GM10847 (cell line): ENCODE results near the gene LMTK3.

Source experiments
- POLR2A ChIP-seq: IDR thresholded peaks from 2 replicates; pipeline ENCODE4 v1.6.1; 2011; ENCODE audit not compliant: insufficient read length; ENCODE audit errors: extremely low read depth

The LMTK3 gene

DNA sequence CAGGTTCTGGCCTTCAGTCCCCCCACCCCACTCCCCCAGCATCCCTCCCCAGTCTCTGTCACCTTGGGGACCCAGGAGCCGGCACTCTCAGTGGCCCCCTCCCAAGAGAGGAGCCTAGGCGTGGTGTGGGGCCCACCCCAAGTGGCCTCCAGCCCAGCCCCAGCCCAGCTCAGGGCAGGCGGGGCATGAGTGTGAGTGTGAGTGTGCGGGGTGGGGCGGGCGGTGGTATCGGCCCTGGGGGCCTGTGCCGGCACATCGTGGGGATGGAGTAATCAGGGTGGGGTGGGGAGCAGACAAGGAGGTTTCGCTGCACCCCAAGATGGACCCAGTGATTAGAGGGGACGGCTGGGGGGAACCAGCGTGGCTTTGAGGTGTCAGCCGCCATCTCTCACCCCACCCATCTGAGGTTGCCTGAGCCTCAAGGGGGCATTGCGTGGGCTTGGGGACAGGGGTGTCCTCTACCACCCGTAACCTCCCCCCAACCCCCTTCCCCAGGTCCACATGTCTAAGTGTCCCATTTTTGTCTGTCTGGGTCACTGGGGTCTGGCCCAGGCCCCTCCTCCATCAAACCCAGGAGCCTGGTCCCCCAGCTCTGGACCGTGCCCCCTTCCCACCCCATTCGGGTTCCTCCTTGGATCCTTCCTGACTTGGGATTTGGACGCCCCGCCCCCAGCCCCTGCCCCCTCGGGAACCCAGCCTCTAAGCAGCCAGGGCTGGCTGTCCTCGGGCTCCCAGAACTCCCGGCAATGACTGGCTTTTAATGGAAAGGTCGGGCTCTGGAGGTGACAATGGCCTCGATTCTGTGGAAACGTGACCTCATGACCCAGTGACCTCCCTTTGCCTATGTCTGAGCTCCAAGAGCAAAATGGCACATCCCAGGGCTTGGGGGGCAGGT lies 33.5 kb upstream of the LMTK3 start:
- TF ChIP-seq POLR2A, result no peak

DNA sequence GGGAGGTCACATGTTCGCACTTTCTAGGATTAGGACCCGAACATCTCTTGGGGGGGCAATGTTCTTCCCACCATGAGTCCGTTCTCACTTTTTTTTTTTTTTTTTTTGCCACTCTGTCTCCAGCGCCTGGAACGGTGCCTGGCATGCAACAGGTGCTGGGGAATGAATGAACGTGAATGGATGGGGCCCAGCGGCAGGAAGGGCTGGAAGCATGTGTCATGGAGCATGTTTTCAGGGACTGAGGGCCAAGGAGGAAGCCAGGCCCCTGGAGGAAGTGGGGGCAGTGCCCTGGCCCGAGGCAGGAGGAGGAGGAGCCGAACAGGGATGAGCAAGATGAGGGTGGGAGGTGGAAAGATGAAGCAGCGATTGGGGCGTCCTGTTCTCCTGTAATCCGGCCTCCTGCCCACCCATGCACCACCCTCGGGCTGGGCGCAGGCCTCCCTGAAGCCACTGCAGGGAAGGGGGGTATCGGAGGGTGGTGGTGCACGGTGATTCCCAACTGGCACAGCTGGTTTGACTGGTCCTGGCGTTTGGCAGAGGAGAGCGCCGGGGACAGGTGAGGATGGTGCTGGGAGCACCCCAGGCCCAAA lies 31.6 kb upstream of the LMTK3 start:
- no peak for TF ChIP-seq POLR2A

DNA sequence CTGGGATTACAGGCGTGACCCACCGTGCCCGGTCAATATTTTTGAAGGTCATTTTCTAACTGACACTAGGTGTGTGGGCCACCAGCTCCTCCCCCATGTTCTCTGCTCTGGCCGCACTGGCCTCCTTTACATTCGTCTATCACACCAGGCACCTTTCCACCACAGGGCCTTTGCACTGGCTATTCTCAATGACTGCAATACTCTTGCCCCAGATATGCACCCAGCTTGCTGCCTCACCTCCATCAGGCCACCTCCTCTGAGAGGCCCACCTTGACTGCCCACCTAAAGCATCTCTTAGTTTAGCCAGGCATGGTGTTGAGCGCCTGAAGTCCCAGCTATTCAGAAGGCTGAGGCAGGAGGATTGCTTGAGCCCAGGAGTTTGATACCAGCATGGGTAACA lies 30.2 kb upstream of the LMTK3 start:
- no peak for TF ChIP-seq POLR2A

DNA sequence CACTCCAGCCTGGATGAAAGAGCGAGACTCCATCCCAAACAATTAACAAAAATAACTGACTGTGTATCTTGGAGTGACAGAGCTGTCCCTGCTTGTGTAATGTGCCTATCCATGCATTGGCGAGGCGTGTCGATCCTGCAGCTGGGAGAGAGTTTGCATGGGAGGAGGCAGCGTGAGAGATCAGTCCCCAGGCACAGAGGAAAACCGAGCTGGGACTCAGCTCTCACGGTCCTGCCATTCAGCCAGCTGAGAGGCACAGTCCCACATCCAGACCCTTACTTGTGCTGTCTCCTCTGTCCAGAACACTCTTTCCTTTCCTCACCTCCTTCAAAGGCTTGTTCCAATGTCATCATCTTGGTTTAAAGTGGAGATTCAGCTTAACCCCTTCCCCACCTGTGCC lies 28.5 kb upstream of the LMTK3 start:
- TF ChIP-seq POLR2A, result no peak

DNA sequence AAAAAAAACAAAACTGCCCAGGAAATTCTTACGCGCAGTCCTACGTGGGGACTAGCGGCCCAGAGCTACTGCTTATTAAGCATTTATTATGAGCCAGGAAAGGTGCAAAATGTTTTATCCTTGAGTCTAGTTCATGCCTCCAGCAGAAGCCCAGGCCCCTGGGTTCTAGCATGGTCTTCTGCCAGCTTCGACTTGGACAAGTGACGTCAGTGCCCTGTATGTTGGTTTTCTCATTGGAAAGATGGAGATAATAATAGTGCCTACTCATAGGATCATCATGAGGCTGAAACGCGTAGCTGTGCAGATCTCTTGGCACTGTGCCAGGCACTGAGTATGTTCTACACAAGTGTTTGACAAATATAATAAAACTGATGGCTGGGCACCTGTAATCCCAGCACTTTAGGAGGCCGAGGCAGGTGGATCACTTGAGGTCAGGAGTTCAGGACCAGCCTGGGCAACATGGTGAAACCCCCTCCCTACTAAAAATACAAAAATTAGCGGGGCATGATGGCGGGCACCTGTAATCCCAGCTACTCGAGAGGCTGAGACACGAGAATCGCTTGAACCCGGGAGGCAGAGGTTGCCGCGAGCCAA lies 28.0 kb upstream of the LMTK3 start:
- TF ChIP-seq POLR2A, result no peak

DNA sequence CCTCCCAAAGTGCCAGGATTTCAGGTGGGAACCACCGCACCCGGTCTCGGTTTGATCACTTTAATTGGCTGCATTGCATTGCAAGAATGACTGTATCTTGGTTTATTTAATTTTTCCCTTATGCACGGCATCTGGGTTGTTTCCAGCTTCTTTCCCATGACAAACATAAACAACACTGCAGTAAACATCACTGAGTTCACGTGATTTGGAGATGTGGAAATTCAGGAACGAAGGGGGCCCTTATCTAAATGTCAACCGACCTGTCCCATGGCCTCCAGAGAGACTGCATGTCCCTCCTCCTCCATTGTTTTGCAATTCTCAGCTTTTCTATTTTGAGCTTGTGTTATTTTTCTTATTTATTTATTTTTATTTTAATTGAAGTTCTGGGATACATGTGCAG lies 25.9 kb upstream of the LMTK3 start:
- no peak for TF ChIP-seq POLR2A

DNA sequence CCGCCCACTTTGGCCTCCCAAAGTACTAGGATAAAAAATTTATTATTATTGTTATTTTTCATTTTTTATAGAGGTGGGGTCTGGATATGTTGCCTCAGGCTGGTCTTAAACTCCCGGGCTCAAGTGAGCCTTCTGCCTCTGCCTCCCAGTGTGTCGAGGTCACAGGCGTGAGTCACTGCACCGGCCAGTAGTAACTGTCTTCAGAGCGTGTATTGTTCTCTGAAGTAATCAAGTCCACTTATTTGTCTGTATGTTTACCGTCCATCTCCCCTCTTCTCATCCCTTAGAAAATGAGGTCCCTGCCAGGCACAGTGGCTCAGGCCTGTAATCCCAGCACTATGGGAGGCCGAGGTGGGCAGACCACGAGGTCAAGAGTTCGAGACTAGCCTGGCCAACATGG lies 22.1 kb upstream of the LMTK3 start:
- TF ChIP-seq POLR2A, result no peak

DNA sequence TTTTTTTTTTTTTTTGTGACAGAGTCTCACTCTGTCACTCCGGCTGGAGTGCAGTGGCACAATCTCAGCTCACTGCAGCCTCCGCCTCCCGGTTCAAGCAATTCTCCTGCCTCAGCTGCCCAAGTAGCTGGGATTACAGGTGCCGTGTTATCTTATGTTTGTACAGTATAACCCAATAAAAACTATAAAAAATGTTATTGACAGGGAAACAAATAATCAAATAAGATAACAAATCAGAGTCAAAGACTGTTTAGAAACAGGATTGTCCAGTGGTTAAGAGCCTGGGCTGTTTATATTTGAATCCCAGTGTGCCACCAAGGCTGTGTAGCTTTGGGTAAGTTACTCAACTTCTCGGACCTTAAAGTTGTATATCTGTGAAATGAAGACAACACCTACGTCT lies 19.1 kb upstream of the LMTK3 start:
- no peak for TF ChIP-seq POLR2A

DNA sequence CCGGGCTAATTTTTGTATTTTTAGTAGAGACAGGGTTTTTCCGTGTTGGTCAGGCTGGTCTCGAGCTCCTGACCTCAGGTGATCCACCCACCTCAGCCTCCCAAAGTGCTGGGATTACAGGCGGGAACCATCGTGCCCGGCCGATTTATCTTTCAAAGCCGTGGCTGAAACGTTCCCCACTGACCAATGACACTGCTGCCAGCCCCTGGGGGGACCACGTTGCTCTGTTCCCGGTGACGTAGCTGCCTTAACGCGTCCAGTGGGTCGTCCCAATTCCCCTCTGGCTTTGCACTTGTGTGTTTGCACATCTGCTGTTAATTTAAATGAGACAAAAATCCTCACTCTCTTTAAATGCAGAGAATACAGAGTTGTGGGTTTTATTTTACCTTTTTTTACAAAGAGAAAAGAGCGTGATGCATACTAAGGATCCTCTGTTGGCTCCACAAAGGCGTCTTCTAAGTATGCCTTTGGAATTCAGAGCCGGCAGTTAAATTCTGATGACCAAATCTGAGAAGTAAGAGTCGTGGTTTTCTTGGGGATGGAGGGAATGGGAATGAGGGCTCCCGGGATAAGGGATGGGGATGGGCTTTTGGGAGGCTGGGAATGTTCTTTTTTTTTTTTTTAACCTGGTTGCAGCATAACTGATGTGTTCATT lies 18.6 kb upstream of the LMTK3 start:
- TF ChIP-seq POLR2A, result no peak

DNA sequence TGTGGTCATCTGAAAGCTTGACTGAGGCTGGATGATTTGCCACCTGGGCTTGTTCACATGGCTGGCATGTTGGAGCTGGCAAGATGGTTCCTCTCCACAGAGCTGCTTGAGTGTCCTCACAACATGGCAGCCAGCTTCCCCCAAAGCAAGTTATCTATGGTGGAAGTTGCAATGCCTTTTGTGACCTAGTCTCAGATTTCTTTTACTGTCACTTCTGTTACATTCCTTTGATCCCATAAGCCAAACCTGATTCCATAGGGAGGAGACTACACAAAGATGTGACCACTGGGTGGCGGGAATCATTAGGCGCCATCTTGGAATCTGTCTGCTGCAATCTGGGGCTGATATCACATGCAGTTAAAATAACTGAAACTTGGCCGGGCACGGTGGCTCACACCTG lies 17.5 kb upstream of the LMTK3 start:
- no peak for TF ChIP-seq POLR2A

DNA sequence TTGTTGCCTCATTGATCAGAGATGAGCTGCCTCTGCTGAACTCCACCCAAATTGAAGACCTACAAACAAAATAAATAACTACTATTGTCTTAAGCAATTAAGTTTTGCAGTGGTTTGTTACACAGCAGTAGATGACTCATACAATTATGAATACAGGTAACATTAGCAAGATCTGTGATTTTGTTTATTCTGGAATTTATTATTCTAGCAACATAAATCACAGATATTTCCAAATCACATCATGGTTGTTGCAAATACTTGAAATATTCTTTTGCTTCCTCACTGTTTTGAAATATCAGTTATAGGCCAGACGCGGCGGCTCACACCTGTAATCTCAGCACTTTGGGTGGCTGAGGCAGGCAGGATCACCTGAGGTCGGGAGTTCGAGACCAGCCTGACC lies 13.1 kb upstream of the LMTK3 start:
- TF ChIP-seq POLR2A, result no peak

DNA sequence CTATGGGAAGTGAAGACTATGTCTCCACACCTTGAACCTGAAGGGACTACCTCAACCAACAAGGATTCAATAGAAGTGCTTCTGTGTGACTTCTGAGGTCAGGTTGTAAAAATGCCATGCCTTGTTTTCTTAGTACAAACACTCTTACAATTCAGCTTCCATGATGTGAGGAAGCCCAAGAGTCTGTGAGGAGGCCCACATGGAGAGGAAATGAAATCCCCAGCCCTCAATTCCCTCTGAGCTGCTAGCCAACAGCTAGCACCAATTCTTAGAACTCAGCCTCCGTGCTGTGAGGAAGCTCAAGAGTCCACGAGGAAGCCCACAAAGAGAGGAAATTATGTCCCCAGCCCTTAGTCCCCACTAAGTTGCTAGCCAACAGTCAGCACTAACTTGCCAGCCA lies 12.6 kb upstream of the LMTK3 start:
- no peak for TF ChIP-seq POLR2A

DNA sequence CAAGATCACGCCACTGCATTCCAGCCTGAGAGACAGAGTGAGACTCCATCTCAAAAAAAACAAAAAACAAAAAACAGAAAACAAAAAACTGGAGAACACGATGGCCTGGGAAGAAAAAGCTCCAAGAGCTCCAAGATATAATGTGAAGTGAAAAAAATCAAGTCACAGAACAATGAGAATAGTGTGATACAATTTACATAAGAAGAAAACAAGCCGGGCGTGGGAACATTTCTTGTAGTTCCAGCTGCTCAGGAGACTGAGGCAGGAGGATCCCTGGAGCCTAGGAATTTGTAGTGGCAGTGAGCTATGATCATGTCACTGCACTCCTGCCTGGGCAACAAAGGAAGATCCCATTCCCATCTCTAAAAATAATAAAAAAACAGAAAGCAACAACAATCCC lies 8.5 kb upstream of the LMTK3 start:
- no peak for TF ChIP-seq POLR2A

DNA sequence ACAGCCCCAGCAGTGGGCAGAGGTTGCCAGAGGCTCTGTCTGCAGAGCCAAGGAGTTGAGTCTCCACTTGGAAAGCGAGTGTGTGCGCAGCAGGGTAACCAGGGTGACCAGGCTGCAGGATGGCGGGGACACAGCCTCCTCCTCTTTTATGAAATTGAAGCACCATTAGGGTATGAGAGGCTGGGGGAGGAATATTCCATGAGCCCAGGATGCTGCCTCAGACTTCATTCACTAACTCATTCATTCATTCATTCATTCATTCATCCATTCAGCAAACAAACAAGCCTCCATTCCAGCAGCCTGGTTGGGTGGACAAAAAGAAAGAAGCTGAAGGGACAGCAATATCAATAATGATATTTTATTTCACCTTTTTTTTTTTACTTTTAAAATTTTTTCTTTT lies 6.6 kb upstream of the LMTK3 start:
- no peak for TF ChIP-seq POLR2A

DNA sequence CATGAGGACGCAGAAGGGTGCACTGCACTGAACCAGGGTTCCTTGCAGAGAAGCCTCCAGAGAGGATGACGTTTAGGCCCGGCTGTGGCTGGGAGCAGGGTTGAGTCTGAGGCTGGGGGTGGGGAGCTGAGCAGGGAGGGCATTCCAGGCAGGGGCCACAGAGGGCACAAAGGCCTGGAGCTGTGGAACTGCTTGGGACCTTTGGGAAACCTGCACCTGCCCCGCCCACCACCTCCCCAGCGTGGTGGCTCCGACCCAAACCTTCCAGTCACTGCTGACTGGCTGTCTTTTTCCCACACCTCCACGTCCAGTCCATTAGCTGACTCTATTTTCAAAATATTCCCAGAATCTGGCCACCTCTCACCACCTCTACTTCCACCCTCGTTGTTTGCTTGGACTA lies 4.9 kb upstream of the LMTK3 start:
- TF ChIP-seq POLR2A, result no peak

DNA sequence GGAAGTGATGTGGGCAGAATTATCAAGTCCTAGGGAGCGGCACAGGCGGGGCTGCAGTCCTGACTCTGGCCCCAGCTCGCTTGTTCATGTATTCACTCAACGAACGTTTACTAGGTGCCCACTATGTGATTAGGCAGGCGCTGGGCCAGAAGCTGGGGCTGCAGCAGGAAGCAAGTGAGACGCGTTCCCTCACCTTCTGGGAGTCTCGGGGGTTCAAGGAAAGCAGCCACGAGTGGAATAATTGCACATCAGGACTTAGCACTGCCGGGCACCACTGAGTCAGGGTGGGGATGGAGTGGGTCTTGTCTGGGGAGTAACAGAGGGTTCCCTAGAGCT lies 2.5 kb upstream of the LMTK3 start:
- no peak for TF ChIP-seq POLR2A

DNA sequence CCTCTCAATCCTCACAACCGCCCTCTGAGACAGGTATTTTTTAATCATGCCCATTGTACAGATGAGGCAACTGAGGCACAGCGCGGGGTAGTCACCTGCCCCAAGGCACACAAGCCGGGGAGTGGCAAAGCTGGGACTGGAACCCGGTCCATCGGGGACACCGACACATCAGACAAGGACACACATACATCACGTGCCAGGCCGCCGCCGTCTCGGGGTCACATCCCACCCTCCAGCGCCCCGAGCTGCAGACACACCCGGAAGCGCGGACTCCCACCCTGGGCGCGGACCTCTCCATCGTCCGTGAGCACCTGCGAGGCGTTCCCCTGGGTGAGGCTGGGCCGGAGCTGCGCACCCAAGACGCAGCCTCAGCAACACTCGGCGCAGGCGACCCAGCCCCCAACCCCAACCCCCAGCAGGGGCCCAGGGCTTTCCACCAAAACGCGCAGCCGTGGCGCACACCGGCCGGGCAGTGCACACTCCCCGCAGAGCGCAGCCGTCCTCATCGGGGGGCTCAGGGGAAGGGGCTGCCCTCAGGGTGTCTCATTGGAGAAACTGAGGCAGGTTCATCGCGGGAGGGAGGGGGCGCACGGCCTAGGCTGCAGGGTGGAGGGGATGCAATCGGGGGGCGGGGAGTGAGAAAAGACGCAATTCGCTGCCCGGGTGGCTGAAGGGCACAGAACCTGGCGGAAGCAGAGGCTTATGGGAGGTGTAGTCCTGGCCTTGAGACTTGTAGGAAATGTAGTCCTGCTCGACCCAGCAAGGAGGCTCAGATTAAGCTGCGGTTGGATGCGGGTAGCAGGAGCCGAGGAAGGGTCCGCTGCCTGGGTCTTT lies 1.9 kb upstream of the LMTK3 start:
- TF ChIP-seq POLR2A, result no peak
